ENCODE measurements around the gene MPDZ.

DNA sequence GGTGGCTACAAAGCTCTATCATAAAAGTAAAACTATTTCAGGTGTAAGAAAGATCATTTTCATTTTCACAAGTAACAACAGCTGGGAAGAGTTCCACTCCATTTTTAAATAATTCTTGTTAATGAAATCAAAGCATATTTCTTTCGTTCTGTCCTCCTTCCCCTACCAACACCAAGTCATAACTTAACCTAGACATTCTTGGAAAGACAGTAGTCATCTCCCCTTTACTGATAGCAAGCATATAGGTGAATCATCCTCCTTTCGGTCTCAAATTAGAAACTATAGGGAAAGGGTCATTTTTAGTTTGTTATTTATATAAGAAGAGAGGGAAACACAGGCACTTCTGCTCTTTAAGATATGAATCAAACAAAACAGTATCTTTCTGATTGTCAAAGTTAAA lies 38.2 kb downstream of the MPDZ start:
- no peak for TF ChIP-seq BHLHE40 (IDR thresholded peaks at IDR 0.05; ENCODE audit: borderline replicate concordance)
- TF ChIP-seq CTBP1 (IDR thresholded peaks at IDR 0.05; ENCODE audit: borderline replicate concordance), result no peak
- TF ChIP-seq ELF4 (IDR thresholded peaks at IDR 0.05), result no peak
- TF ChIP-seq ARNT (IDR thresholded peaks at IDR 0.05), result no peak
- TF ChIP-seq FOXK2 (IDR thresholded peaks at IDR 0.05), result no peak
